GM18505 (cell line): ENCODE data around the gene NOS1AP.

ENCODE experiments used
- ATAC-seq: cut with Tn5 transposase; IDR thresholded peaks from one replicate; pipeline ENCODE4 v1.9.1; 2021; ENCODE audit not compliant: unreplicated experiment
- POLR2A ChIP-seq: IDR thresholded peaks from 4 replicates; pipeline ENCODE4 v1.6.1; 2011; ENCODE audit warnings: borderline replicate concordance; ENCODE audit not compliant: insufficient read depth, insufficient read length; ENCODE audit errors: extremely low read depth

The NOS1AP gene

GRCh38 chr1:162087111-162087510 lies 17.6 kb downstream of the NOS1AP start:
- ATAC-seq, result no peak
- no peak for TF ChIP-seq POLR2A

GRCh38 chr1:162087574-162087973 lies 18.1 kb downstream of the NOS1AP start:
- no peak for ATAC-seq
- no peak for TF ChIP-seq POLR2A

- TF ChIP-seq POLR2A, result no peak
- ATAC-seq, result no peak
Observed at GRCh38 chr1:162088281-162088969, 18.9 kb downstream of the NOS1AP start.

- ATAC-seq, result no peak
- no peak for TF ChIP-seq POLR2A
Observed at GRCh38 chr1:162089748-162090147, 20.3 kb downstream of the NOS1AP start.

- TF ChIP-seq POLR2A, result no peak
- ATAC-seq, result no peak
Observed at GRCh38 chr1:162090378-162090777, 20.9 kb downstream of the NOS1AP start.

- TF ChIP-seq POLR2A, result no peak
- no peak for ATAC-seq
Observed at GRCh38 chr1:162091681-162092524, 22.4 kb downstream of the NOS1AP start.

GRCh38 chr1:162093095-162093494 lies 23.6 kb downstream of the NOS1AP start:
- ATAC-seq, result no peak
- no peak for TF ChIP-seq POLR2A

- TF ChIP-seq POLR2A, result no peak
- ATAC-seq, result no peak
Observed at GRCh38 chr1:162094271-162094670, 24.8 kb downstream of the NOS1AP start.

GRCh38 chr1:162094723-162095122 lies 25.2 kb downstream of the NOS1AP start:
- ATAC-seq, result no peak
- no peak for TF ChIP-seq POLR2A

GRCh38 chr1:162107911-162108310 lies 38.4 kb downstream of the NOS1AP start:
- no peak for ATAC-seq

GRCh38 chr1:162108426-162108825 lies 38.9 kb downstream of the NOS1AP start:
- no peak for TF ChIP-seq POLR2A
- no peak for ATAC-seq

More at GRCh38 chr1:162107911-162108310, 38.4 kb downstream of the NOS1AP start:
- no peak for TF ChIP-seq POLR2A

GRCh38 chr1:162110910-162111309 lies 41.4 kb downstream of the NOS1AP start:
- no peak for TF ChIP-seq POLR2A
- no peak for ATAC-seq

- TF ChIP-seq POLR2A, result no peak
- ATAC-seq, result no peak
Observed at GRCh38 chr1:162111572-162111971, 42.1 kb downstream of the NOS1AP start.

- TF ChIP-seq POLR2A, result no peak
- no peak for ATAC-seq
Observed at GRCh38 chr1:162113419-162113818, 43.9 kb downstream of the NOS1AP start.

GRCh38 chr1:162117039-162117774 lies 47.7 kb downstream of the NOS1AP start:
- TF ChIP-seq POLR2A, result no peak
- ATAC-seq, result no peak
